ENCODE measurements around the gene SEMA3D. TPM values are rescaled to one million over a fixed set of nuclear protein-coding genes. Genes with fewer than 3 reads are reported as not detected.
A peak's percentile ranks its signal among the peaks of the same experiment; 100 is the strongest.

The SEMA3D gene
- total and polyA plus RNA-seq, 9 of the 15 experiments (the other 6 are each of a cell fraction or from before 2014, with no cell fraction given) = 0.01 to 0.10 (median 0.04) TPM; not detected in 1

DNA sequence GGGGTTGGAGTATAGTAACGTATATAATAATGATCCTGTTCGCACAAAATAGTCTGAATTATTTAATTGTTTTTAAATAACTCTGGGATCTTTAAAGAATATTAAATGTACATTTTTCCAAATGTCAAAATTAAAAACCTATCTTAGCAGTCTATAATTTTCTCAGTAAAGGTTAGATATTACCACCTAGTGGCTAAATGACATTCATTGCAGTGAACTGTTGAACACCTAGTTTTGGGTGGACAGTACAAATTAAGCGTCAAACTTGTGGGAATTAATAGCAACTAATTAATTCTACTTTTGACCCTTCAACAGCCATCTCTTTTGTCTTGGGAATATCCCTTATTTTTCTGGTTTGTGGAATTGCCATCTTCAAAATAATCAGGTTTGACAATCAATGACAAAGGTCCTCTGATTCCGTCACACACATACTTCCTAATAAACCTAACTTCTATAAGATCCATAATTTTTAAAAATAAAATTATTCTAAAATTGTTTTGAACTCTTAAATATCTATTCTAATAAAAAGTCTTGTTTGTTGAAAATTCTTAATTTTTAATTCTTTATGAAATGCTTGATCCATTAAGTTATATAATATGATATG, 165.7 kb downstream of the SEMA3D start:
- Histone ChIP-seq H3K9me1 (ENCODE audit: control insufficient read depth, insufficient read depth, low read length) (no peaks in the 10 kb centered on the region), H3K4me1 (replicated peaks in 1 of 2; ENCODE audit: control insufficient read depth in 2 of 2, insufficient read depth in 2 of 2, low read length in 2 of 2) (no peaks in the 10 kb centered on the region), H3K79me2 (ENCODE audit: control insufficient read depth, insufficient read depth, low read length) (no peaks in the 10 kb centered on the region), H3K4me2 (ENCODE audit: insufficient read depth, low read length) (no peak overlapping the region), H2AFZ (ENCODE audit: low read depth, low read length) (no peak overlapping the region), H3K27me3 (ENCODE audit: control insufficient read depth in 2 of 2, insufficient read depth in 2 of 2, low read length in 2 of 2) (no peaks in the 10 kb centered on the region), H3K27ac (ENCODE audit: extremely low read depth, low read depth, low read length) (no peak overlapping the region), H3K9ac (ENCODE audit: insufficient read depth in 1 of 2, low read depth in 2 of 2, low read length in 2 of 2) (no peak overlapping the region), H3K9me3 (replicated peaks; ENCODE audit: control insufficient read depth, insufficient read depth, low read depth, low read length) (no peaks in the 10 kb centered on the region), H3K4me3 (no peak overlapping the region), H4K20me1 (replicated peaks; ENCODE audit: control insufficient read depth, insufficient read depth, low read length) (no peaks in the 10 kb centered on the region), H3K36me3 (ENCODE audit: control insufficient read depth, insufficient read depth, low read length) (no peaks in the 10 kb centered on the region)
- ChIA-PET CTCF (ENCODE audit: low intra/inter-chr PET ratio) (interaction anchor here (0.7 to 6.6 kb wide), 5 partner anchors 107 to 1085 kb away, joined by 3 to 88 read pairs (median 38); no protein-coding TSS in a partner anchor), POLR2A (no interaction called here)
- BruUV-seq (replicated peaks) = no TSS peak
- DNase-seq (ENCODE audit: extremely low read depth in 1 of 4, low spot score in 3 of 4) (peak in 3 of 4 experiments; percentile 12 to 29 (median 22)), FAIRE-seq (peak; percentile 83), ATAC-seq (peak; percentile 73)
- in situ Hi-C loops (cut with MboI) = loop anchor here (5.0 to 25.0 kb wide), 3 partner anchors 809 to 1084 kb away; no protein-coding TSS in a partner anchor
- 8% methylated on average over 4 of the region's 4 CpGs for WGBS (ENCODE audit: insufficient coverage, low coverage, missing lambda C conversion rate)
- intact Hi-C loops (cut with micrococcal nuclease) = loop anchor here (1.0 to 5.0 kb wide), 3 partner anchors 344 to 1609 kb away; no protein-coding TSS in a partner anchor
- TF ChIP-seq ARID2 (IDR thresholded peaks at IDR 0.05) (0 out of 2 replicates have a peak, but pooled peaks have one; percentile 16), SLC30A9 (CRISPR knock-in tag; IDR thresholded peaks at IDR 0.05) (no peak), RAD21 (CRISPR knock-in tag; conservative IDR thresholded peaks at IDR 0.05 in 1 of 2, IDR thresholded peaks at IDR 0.05 in 1 of 2) (peak; percentile 67 to 86), ZC3H8 (IDR thresholded peaks at IDR 0.05) (no peak), ZNF124 (CRISPR knock-in tag; IDR thresholded peaks at IDR 0.05) (no peak), ZBTB7A (IDR thresholded peaks at IDR 0.05; ENCODE audit: borderline replicate concordance, control insufficient read depth, low read depth, low read length) (no peak), TCF7L2 (IDR thresholded peaks at IDR 0.05; ENCODE audit: low read depth, low read length) (no peak)
- TF ChIP-seq, protein P1, sequence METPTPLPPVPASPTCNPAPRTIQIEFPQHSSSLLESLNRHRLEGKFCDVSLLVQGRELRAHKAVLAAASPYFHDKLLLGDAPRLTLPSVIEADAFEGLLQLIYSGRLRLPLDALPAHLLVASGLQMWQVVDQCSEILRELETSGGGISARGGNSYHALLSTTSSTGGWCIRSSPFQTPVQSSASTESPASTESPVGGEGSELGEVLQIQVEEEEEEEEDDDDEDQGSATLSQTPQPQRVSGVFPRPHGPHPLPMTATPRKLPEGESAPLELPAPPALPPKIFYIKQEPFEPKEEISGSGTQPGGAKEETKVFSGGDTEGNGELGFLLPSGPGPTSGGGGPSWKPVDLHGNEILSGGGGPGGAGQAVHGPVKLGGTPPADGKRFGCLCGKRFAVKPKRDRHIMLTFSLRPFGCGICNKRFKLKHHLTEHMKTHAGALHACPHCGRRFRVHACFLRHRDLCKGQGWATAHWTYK (CRISPR knock-in tag; IDR thresholded peaks at IDR 0.05) = no peak
- TF ChIP-seq, protein P2, sequence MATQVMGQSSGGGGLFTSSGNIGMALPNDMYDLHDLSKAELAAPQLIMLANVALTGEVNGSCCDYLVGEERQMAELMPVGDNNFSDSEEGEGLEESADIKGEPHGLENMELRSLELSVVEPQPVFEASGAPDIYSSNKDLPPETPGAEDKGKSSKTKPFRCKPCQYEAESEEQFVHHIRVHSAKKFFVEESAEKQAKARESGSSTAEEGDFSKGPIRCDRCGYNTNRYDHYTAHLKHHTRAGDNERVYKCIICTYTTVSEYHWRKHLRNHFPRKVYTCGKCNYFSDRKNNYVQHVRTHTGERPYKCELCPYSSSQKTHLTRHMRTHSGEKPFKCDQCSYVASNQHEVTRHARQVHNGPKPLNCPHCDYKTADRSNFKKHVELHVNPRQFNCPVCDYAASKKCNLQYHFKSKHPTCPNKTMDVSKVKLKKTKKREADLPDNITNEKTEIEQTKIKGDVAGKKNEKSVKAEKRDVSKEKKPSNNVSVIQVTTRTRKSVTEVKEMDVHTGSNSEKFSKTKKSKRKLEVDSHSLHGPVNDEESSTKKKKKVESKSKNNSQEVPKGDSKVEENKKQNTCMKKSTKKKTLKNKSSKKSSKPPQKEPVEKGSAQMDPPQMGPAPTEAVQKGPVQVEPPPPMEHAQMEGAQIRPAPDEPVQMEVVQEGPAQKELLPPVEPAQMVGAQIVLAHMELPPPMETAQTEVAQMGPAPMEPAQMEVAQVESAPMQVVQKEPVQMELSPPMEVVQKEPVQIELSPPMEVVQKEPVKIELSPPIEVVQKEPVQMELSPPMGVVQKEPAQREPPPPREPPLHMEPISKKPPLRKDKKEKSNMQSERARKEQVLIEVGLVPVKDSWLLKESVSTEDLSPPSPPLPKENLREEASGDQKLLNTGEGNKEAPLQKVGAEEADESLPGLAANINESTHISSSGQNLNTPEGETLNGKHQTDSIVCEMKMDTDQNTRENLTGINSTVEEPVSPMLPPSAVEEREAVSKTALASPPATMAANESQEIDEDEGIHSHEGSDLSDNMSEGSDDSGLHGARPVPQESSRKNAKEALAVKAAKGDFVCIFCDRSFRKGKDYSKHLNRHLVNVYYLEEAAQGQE (IDR thresholded peaks at IDR 0.05; ENCODE audit: borderline replicate concordance) = peak; percentile 61
- TF ChIP-seq, protein P2 (CRISPR knock-in tag; IDR thresholded peaks at IDR 0.05; ENCODE audit: low read depth) = no peak

All from K562 (cell line).